HepG2 (cell line): ENCODE results near the gene LRRC32.
"Not testable (repeated sequence)": the region's sequence is repeated elsewhere in the genome, so short reads cannot be mapped to it uniquely, and the experiment has no call there.

ENCODE experiments used
- EZH2 ChIP-seq: conservative IDR thresholded peaks from 2 replicates; pipeline ENCODE4 v1.6.1; 2012; ENCODE audit warnings: mild to moderate bottlenecking, low read depth, low read length, moderate library complexity
- SMC3 ChIP-seq: IDR thresholded peaks from 2 replicates; pipeline ENCODE4 v1.6.1; 2011; ENCODE audit warnings: low read length, improper control_type of control experiment
- U2AF2 ChIP-seq: fragments of 200-400 bp; formaldehyde crosslinking; IDR thresholded peaks from 2 replicates; pipeline ENCODE4 v1.6.1; 2017; ENCODE audit warnings: low read depth, mild to moderate bottlenecking, low read length
- XRCC5 ChIP-seq: fragments of 200-400 bp; formaldehyde crosslinking; optimal IDR thresholded peaks from 2 replicates; pipeline ENCODE3; 2017; ENCODE audit warnings: mild to moderate bottlenecking, low read length
- ZBTB44 ChIP-seq: sonication (generic); formaldehyde crosslinking; IDR thresholded peaks from 2 replicates; pipeline ENCODE4 v1.4.0; 2020; ENCODE audit warnings: missing genetic modification reagents
- ZBTB8A ChIP-seq: sonication (generic); formaldehyde crosslinking; IDR thresholded peaks from 2 replicates; pipeline ENCODE4 v1.4.0; 2020; ENCODE audit warnings: mild to moderate bottlenecking, low read depth, missing genetic modification reagents, borderline replicate concordance
- ZC3H4 ChIP-seq: sonication (generic); formaldehyde crosslinking; IDR thresholded peaks from 2 replicates; pipeline ENCODE4 v1.4.0; 2020; ENCODE audit warnings: missing genetic modification reagents, borderline replicate concordance

DNA sequence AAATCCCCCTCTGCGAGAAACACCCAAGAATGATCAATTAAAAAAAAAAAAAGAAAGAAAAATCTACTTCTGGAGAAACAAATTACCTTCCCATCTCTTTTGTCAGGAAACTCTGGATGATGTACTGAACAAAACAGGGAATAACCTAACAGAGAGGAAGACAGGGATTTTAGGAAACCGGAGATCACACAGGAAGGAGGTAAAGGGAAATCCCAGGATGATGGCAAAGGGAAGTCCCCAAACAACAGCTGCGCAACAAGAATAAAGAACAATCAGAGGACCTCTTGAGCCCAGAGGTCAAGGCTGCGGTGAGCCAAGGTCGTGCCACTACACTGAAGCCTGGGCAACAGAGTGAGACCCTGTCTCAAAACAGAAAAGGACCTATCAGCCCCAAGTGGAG, 50.7 kb downstream of the LRRC32 start:
- not testable (repeated sequence) for TF ChIP-seq ZBTB44 (CRISPR knock-in tag); ZC3H4 (CRISPR knock-in tag); EZH2; ZBTB8A (CRISPR knock-in tag); XRCC5; SMC3; U2AF2
